Activated CD8-positive, alpha-beta memory T cell treated with anti-CD3 and anti-CD28 coated beads for 36 hours (primary cell): ENCODE measurements around the gene MBTPS1. TPM values are rescaled to one million over a fixed set of nuclear protein-coding genes. Genes with fewer than 3 reads are reported as not detected.

Experiments
- CTCF ChIA-PET: fragments of 350-600 bp; sonication (Branson Sonifier 250); formaldehyde crosslinking; loops from one replicate; lab custom pipeline; 2021; ENCODE audit warnings: antibody characterized with exemption; lab: Charles Lee
- POLR2A ChIA-PET: fragments of 350-600 bp; sonication (Branson Sonifier 250); formaldehyde crosslinking; loops from one replicate; lab custom pipeline; 2021; ENCODE audit warnings: antibody characterized with exemption; lab: Charles Lee
- total RNA-seq, 2 experiments: library from RNA; stranded (reverse); gene quantifications; one replicate each; pipeline ENCODE4 v1.2.3, GENCODE V29; 2021

MBTPS1 gene
- total RNA-seq, 2 experiments from 2014 or later: 36.8 to 38.5 TPM

- ChIA-PET CTCF (no interaction called here), POLR2A (no interaction called here)
These were observed 64.6 kb downstream of the MBTPS1 start for GRCh38 chr16:84052071-84052622.

- CTCF ChIA-PET: no interaction called here
These were observed 66.4 kb downstream of the MBTPS1 start for GRCh38 chr16:84050316-84050715.

GRCh38 chr16:84049403-84050060, 67.2 kb downstream of the MBTPS1 start:
- CTCF ChIA-PET: interaction anchor here (0.6 kb wide), 1 partner anchor 747 kb away, joined by 3 read pairs; no protein-coding TSS in a partner anchor

More at GRCh38 chr16:84050316-84050715, 66.4 kb downstream of the MBTPS1 start:
- POLR2A ChIA-PET: no interaction called here

GRCh38 chr16:84048871-84049270, 67.9 kb downstream of the MBTPS1 start:
- ChIA-PET CTCF (no interaction called here), POLR2A (no interaction called here)

More at GRCh38 chr16:84049403-84050060, 67.2 kb downstream of the MBTPS1 start:
- POLR2A ChIA-PET: interaction anchor here (0.7 kb wide), 1 partner anchor 13 kb away, joined by 3 read pairs; no protein-coding TSS in a partner anchor

- POLR2A ChIA-PET: no interaction called here
- CTCF ChIA-PET: no interaction called here
These were observed 68.5 kb downstream of the MBTPS1 start for GRCh38 chr16:84048270-84048669.

- ChIA-PET POLR2A (no interaction called here), CTCF (no interaction called here)
These were observed 69.1 kb downstream of the MBTPS1 start for GRCh38 chr16:84047626-84048025.

GRCh38 chr16:84047206-84047605, 69.5 kb downstream of the MBTPS1 start:
- CTCF ChIA-PET: interaction anchor here (1.8 kb wide), 1 partner anchor 90 kb away, joined by 5 read pairs; no protein-coding TSS in a partner anchor
- POLR2A ChIA-PET: no interaction called here

- POLR2A ChIA-PET: no interaction called here
- CTCF ChIA-PET: interaction anchor here (0.7 to 1.8 kb wide), 4 partner anchors 13 to 459 kb away, joined by 3 to 5 read pairs (median 3); no protein-coding TSS in a partner anchor
These were observed 70.8 kb downstream of the MBTPS1 start for GRCh38 chr16:84045818-84046470.

- CTCF ChIA-PET: interaction anchor here (1.3 to 1.8 kb wide), 2 partner anchors 18 to 88 kb away, joined by 3 to 5 read pairs; no protein-coding TSS in a partner anchor
- POLR2A ChIA-PET: no interaction called here
These were observed 71.5 kb downstream of the MBTPS1 start for GRCh38 chr16:84045001-84045817.

- CTCF ChIA-PET: interaction anchor here (1.3 kb wide), 1 partner anchor 19 kb away, joined by 3 read pairs; no protein-coding TSS in a partner anchor
These were observed 72.6 kb downstream of the MBTPS1 start for GRCh38 chr16:84044118-84044488.

GRCh38 chr16:84043486-84044117, 73.1 kb downstream of the MBTPS1 start:
- ChIA-PET CTCF (interaction anchor here (1.3 kb wide), 1 partner anchor 19 kb away, joined by 3 read pairs; no protein-coding TSS in a partner anchor), POLR2A (no interaction called here)

More at GRCh38 chr16:84044118-84044488, 72.6 kb downstream of the MBTPS1 start:
- POLR2A ChIA-PET: no interaction called here

GRCh38 chr16:84042879-84043485, 73.8 kb downstream of the MBTPS1 start:
- POLR2A ChIA-PET: no interaction called here
- CTCF ChIA-PET: no interaction called here

GRCh38 chr16:84042308-84042878, 74.3 kb downstream of the MBTPS1 start, which contains the start of gene SLC38A8:
TSS of gene SLC38A8 (minus strand) at chr16:84042795. CDS start at chr16:84042157, 638 bp downstream.
- POLR2A ChIA-PET: no interaction called here
- CTCF ChIA-PET: no interaction called here

GRCh38 chr16:84041881-84042280, 74.9 kb downstream of the MBTPS1 start:
- ChIA-PET CTCF (no interaction called here), POLR2A (no interaction called here)

- POLR2A ChIA-PET: no interaction called here
These were observed 75.6 kb downstream of the MBTPS1 start for GRCh38 chr16:84040823-84041820.

GRCh38 chr16:84040226-84040822, 76.4 kb downstream of the MBTPS1 start:
- POLR2A ChIA-PET: no interaction called here
- CTCF ChIA-PET: interaction anchor here (1.5 kb wide), 1 partner anchor 25 kb away, joined by 3 read pairs; no protein-coding TSS in a partner anchor

More at GRCh38 chr16:84040823-84041820, 75.6 kb downstream of the MBTPS1 start:
- CTCF ChIA-PET: interaction anchor here (1.5 kb wide), 1 partner anchor 25 kb away, joined by 3 read pairs; no protein-coding TSS in a partner anchor
